ENCODE data around the gene CORO2A.
A peak's percentile ranks its signal among the peaks of the same experiment; 100 is the strongest.
"Not testable (repeated sequence)": the region's sequence is repeated elsewhere in the genome, so short reads cannot be mapped to it uniquely, and the experiment has no call there.

CORO2A gene

GRCh38 chr9:98101868-98102273 lies 90.6 kb downstream of the CORO2A start:
- peak; percentile 82 for DNase-seq (ENCODE audit: low spot score)
- no peaks in the 10 kb centered on the region for H3K9me3 Mint-ChIP-seq
- H3K36me3 Mint-ChIP-seq (ENCODE audit: low read depth), result peaks cover 71% of the 10 kb centered on the region
- no peaks in the 10 kb centered on the region for H3K27me3 Mint-ChIP-seq (ENCODE audit: low read depth)
- peak overlapping the region; percentile 73 for H3K4me3 Mint-ChIP-seq
- peak overlapping the region; percentile 90 for H3K27ac Mint-ChIP-seq
- peaks cover 71% of the 10 kb centered on the region for H3K4me1 Mint-ChIP-seq (ENCODE audit: low read depth)

GRCh38 chr9:98101416-98101815 lies 91.0 kb downstream of the CORO2A start:
- peak overlapping the region; percentile 73 for H3K4me3 Mint-ChIP-seq
- no peaks in the 10 kb centered on the region for H3K9me3 Mint-ChIP-seq
- peaks cover 71% of the 10 kb centered on the region for H3K4me1 Mint-ChIP-seq (ENCODE audit: low read depth)
- peak overlapping the region; percentile 90 for H3K27ac Mint-ChIP-seq
- DNase-seq (ENCODE audit: low spot score), result no peak
- peaks cover 70% of the 10 kb centered on the region for H3K36me3 Mint-ChIP-seq (ENCODE audit: low read depth)
- no peaks in the 10 kb centered on the region for H3K27me3 Mint-ChIP-seq (ENCODE audit: low read depth)

DNA sequence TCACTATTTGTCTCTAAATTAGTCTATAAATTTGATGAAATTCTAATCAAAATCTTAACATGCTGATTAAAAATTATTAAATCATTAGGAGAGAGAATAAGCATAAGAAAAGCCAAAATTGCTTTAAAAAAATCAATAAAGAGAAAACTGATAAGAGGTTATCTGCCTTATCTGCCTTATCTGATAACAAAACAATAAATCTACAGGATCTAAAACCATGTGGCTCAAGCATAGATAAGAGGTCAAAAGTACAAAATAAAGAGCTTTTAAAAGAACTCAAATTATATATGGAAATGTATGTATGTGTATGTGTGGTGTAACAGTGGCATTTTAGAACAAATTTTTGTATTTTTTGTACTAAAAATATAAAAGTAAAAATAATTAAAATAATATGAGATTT lies 92.0 kb downstream of the CORO2A start:
- Mint-ChIP-seq H3K4me1 (ENCODE audit: low read depth) (peaks cover 63% of the 10 kb centered on the region), H3K4me3 (peak overlapping the region; percentile 80), H3K36me3 (ENCODE audit: low read depth) (peaks cover 70% of the 10 kb centered on the region)

GRCh38 chr9:98099898-98100297 lies 92.5 kb downstream of the CORO2A start:
- Mint-ChIP-seq H3K36me3 (ENCODE audit: low read depth) (peaks cover 69% of the 10 kb centered on the region), H3K27ac (peak overlapping the region; percentile 90), H3K4me3 (peak overlapping the region; percentile 80), H3K9me3 (no peaks in the 10 kb centered on the region), H3K27me3 (ENCODE audit: low read depth) (no peaks in the 10 kb centered on the region), H3K4me1 (ENCODE audit: low read depth) (peaks cover 62% of the 10 kb centered on the region)
- no peak for DNase-seq (ENCODE audit: low spot score)

More for the DNA sequence above, 92.0 kb downstream of the CORO2A start:
- H3K27ac Mint-ChIP-seq, result peak overlapping the region; percentile 90
- DNase-seq (ENCODE audit: low spot score), result no peak
- no peaks in the 10 kb centered on the region for H3K9me3 Mint-ChIP-seq
- H3K27me3 Mint-ChIP-seq (ENCODE audit: low read depth), result no peaks in the 10 kb centered on the region

- no peak for DNase-seq (ENCODE audit: low spot score)
- Mint-ChIP-seq H3K36me3 (ENCODE audit: low read depth) (peaks cover 69% of the 10 kb centered on the region), H3K9me3 (no peaks in the 10 kb centered on the region), H3K27me3 (ENCODE audit: low read depth) (no peaks in the 10 kb centered on the region), H3K4me3 (peak overlapping the region; percentile 80), H3K27ac (peak overlapping the region; percentile 90), H3K4me1 (ENCODE audit: low read depth) (peaks cover 60% of the 10 kb centered on the region)
These were observed 93.1 kb downstream of the CORO2A start for GRCh38 chr9:98099346-98099745.

DNA sequence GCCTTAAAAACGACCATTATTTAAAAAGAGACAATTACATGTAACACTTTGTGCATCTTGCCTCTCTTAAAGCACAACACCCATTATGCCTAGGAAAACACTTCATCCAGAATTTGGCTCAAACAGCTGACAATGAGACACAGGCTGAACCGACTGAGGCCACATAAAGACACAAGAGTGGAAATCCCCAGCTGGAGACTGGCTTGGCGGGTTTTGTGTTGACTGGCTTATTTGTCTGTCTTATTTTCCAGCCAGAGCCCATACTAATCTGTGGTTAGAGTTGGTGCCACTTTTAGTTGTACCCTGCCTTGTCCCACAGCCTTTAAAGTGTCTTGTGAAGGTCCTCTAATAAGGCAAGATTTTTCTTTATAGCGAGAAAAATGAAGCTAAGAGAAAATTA lies 94.6 kb downstream of the CORO2A start:
- peak overlapping the region; percentile 44 for H3K4me3 Mint-ChIP-seq
- H3K27me3 Mint-ChIP-seq (ENCODE audit: low read depth), result no peaks in the 10 kb centered on the region
- peak; percentile 58 for DNase-seq (ENCODE audit: low spot score)
- peaks cover 54% of the 10 kb centered on the region for H3K4me1 Mint-ChIP-seq (ENCODE audit: low read depth)
- H3K9me3 Mint-ChIP-seq, result no peaks in the 10 kb centered on the region
- H3K27ac Mint-ChIP-seq, result peak overlapping the region; percentile 76
- peaks cover 70% of the 10 kb centered on the region for H3K36me3 Mint-ChIP-seq (ENCODE audit: low read depth)

DNA sequence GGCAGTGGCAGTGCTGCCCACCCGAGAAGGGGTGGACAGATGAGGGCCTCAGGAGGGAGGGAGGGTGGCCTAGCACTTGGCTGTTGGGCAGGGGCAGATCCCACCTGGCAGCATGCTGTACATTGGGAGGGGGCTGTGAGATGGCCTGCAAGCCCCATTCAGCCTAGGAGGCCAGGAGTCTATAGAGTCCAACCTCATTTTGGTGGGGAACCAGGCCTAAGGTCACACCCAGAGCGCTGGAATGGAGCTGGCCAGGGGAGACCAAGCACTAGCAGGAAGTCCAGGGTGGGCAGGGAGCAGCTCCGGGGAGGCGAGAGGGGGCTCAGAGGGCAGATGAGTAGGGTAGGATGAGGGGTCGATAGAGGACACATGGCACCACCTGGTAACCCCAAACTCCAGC lies 96.3 kb downstream of the CORO2A start:
- Mint-ChIP-seq H3K27ac (peak overlapping the region; percentile 76), H3K27me3 (ENCODE audit: low read depth) (no peaks in the 10 kb centered on the region), H3K4me3 (no peak overlapping the region), H3K9me3 (no peaks in the 10 kb centered on the region), H3K36me3 (ENCODE audit: low read depth) (peaks cover 74% of the 10 kb centered on the region), H3K4me1 (ENCODE audit: low read depth) (peaks cover 48% of the 10 kb centered on the region)
- no peak for DNase-seq (ENCODE audit: low spot score)

DNA sequence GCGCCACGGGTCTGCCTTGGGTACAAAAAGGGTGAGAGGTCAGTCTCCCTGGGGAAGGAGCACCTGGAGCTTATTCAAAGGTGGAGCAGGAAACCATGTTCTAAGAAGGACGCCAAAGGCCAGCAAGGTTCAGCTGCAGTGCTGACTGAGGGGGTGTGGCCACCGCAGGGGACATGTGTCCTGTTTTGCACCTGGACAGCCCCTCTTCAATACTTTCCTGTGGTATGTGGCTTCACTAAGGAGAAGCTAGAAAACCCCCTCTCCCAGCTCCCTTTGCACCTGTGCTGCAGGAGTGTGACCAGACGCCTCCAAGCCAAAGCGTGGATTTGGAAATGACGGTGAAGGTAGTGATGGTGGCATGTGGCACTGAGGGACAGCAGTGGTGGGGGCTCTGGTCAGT lies 97.0 kb downstream of the CORO2A start:
- H3K9me3 Mint-ChIP-seq, result no peaks in the 10 kb centered on the region
- no peak overlapping the region for H3K4me3 Mint-ChIP-seq
- peaks cover 73% of the 10 kb centered on the region for H3K36me3 Mint-ChIP-seq (ENCODE audit: low read depth)
- peaks cover 43% of the 10 kb centered on the region for H3K4me1 Mint-ChIP-seq (ENCODE audit: low read depth)
- H3K27ac Mint-ChIP-seq, result no peak overlapping the region
- no peak for DNase-seq (ENCODE audit: low spot score)
- H3K27me3 Mint-ChIP-seq (ENCODE audit: low read depth), result no peaks in the 10 kb centered on the region

GRCh38 chr9:98094851-98095250 lies 97.6 kb downstream of the CORO2A start:
- no peak for DNase-seq (ENCODE audit: low spot score)
- H3K9me3 Mint-ChIP-seq, result no peaks in the 10 kb centered on the region
- H3K27me3 Mint-ChIP-seq (ENCODE audit: low read depth), result no peaks in the 10 kb centered on the region
- H3K36me3 Mint-ChIP-seq (ENCODE audit: low read depth), result peaks cover 72% of the 10 kb centered on the region
- no peak overlapping the region for H3K4me3 Mint-ChIP-seq
- H3K4me1 Mint-ChIP-seq (ENCODE audit: low read depth), result peaks cover 42% of the 10 kb centered on the region
- no peak overlapping the region for H3K27ac Mint-ChIP-seq

GRCh38 chr9:98094316-98094715 lies 98.1 kb downstream of the CORO2A start:
- peaks cover 72% of the 10 kb centered on the region for H3K36me3 Mint-ChIP-seq (ENCODE audit: low read depth)
- no peak for DNase-seq (ENCODE audit: low spot score)
- no peak overlapping the region for H3K4me3 Mint-ChIP-seq
- H3K4me1 Mint-ChIP-seq (ENCODE audit: low read depth), result peaks cover 43% of the 10 kb centered on the region
- H3K27ac Mint-ChIP-seq, result peak overlapping the region; percentile 79
- H3K27me3 Mint-ChIP-seq (ENCODE audit: low read depth), result no peaks in the 10 kb centered on the region
- no peaks in the 10 kb centered on the region for H3K9me3 Mint-ChIP-seq

- no peak for DNase-seq (ENCODE audit: low spot score)
- Mint-ChIP-seq H3K4me3 (no peak overlapping the region), H3K27me3 (ENCODE audit: low read depth) (no peaks in the 10 kb centered on the region), H3K9me3 (no peaks in the 10 kb centered on the region), H3K4me1 (ENCODE audit: low read depth) (peaks cover 32% of the 10 kb centered on the region), H3K27ac (peak overlapping the region; percentile 81), H3K36me3 (ENCODE audit: low read depth) (peaks cover 65% of the 10 kb centered on the region)
These were observed 99.9 kb downstream of the CORO2A start for GRCh38 chr9:98092613-98092931.

- Mint-ChIP-seq H3K4me3 (no peak overlapping the region), H3K27ac (peak overlapping the region; percentile 26)
- DNase-seq (ENCODE audit: low spot score), result no peak
These were observed 100.5 kb downstream of the CORO2A start for GRCh38 chr9:98091735-98092612.

GRCh38 chr9:98090674-98091073 lies 101.8 kb downstream of the CORO2A start:
- DNase-seq (ENCODE audit: low spot score); H3K9me3 Mint-ChIP-seq; H3K4me3 Mint-ChIP-seq; H3K27me3 Mint-ChIP-seq (ENCODE audit: low read depth): not testable (repeated sequence)
- peak overlapping the region; percentile 22 for H3K27ac Mint-ChIP-seq
- H3K36me3 Mint-ChIP-seq (ENCODE audit: low read depth), result peaks cover 59% of the 10 kb centered on the region
- peaks cover 26% of the 10 kb centered on the region for H3K4me1 Mint-ChIP-seq (ENCODE audit: low read depth)

More at GRCh38 chr9:98091735-98092612, 100.5 kb downstream of the CORO2A start:
- Mint-ChIP-seq H3K27me3 (ENCODE audit: low read depth) (no peaks in the 10 kb centered on the region), H3K36me3 (ENCODE audit: low read depth) (peaks cover 61% of the 10 kb centered on the region), H3K9me3 (no peaks in the 10 kb centered on the region), H3K4me1 (ENCODE audit: low read depth) (peaks cover 26% of the 10 kb centered on the region)

GRCh38 chr9:98087420-98088354 lies 104.8 kb downstream of the CORO2A start:
- no peak for DNase-seq (ENCODE audit: low spot score)
- no peaks in the 10 kb centered on the region for H3K9me3 Mint-ChIP-seq
- H3K27ac Mint-ChIP-seq, result no peak overlapping the region
- H3K36me3 Mint-ChIP-seq (ENCODE audit: low read depth), result peaks cover 60% of the 10 kb centered on the region
- H3K27me3 Mint-ChIP-seq (ENCODE audit: low read depth), result no peaks in the 10 kb centered on the region
- no peak overlapping the region for H3K4me3 Mint-ChIP-seq
- H3K4me1 Mint-ChIP-seq (ENCODE audit: low read depth), result peaks cover 21% of the 10 kb centered on the region
